NCI-H82 treated with DMSO at 0.1 percent for 48 hours (cell line): ENCODE data around the gene KRTAP20-3.

Experiments
- DNase-seq: peaks from one replicate; lab custom pipeline; 2025; ENCODE audit not compliant: unreplicated experiment; lab: John Stamatoyannopoulos, UW

KRTAP20-3 gene

GRCh38 chr21:30642564-30642963 lies at the start of gene KRTAP20-3:
Gene KRTAP20-3 (plus strand): TSS chr21:30642864.
- no peak for DNase-seq

GRCh38 chr21:30598802-30599201 lies 43.9 kb upstream of the KRTAP20-3 start, which contains the start of gene KRTAP6-2:
Gene KRTAP6-2 (minus strand): TSS chr21:30598902. CDS start chr21:30598874, 28 bp downstream.
- DNase-seq, result no peak

- DNase-seq, result no peak
These were observed 41.9 kb upstream of the KRTAP20-3 start, which contains the start of gene KRTAP22-1 for GRCh38 chr21:30600787-30601186. Gene KRTAP22-1 (plus strand): TSS chr21:30601087.

- no peak for DNase-seq
These were observed 36.7 kb upstream of the KRTAP20-3 start for GRCh38 chr21:30605968-30606367.

- no peak for DNase-seq
These were observed 30.5 kb upstream of the KRTAP20-3 start for GRCh38 chr21:30612132-30612531.

- DNase-seq, result no peak
These were observed 28.8 kb upstream of the KRTAP20-3 start, which contains the start of gene KRTAP6-1 for GRCh38 chr21:30613836-30614235. Gene KRTAP6-1 (minus strand): TSS chr21:30613930. CDS start chr21:30613904, 26 bp downstream.

GRCh38 chr21:30615199-30615598 lies 27.5 kb upstream of the KRTAP20-3 start:
- no peak for DNase-seq

GRCh38 chr21:30616125-30616524 lies 26.5 kb upstream of the KRTAP20-3 start, which contains the start of gene KRTAP20-1:
Gene KRTAP20-1 (plus strand): TSS chr21:30616425. CDS start chr21:30616455, 30 bp downstream.
- DNase-seq, result no peak

- no peak for DNase-seq
These were observed 22.6 kb upstream of the KRTAP20-3 start for GRCh38 chr21:30620080-30620479.

GRCh38 chr21:30620522-30620921 lies 22.1 kb upstream of the KRTAP20-3 start, which contains the start of gene KRTAP20-4:
Gene KRTAP20-4 (plus strand): TSS chr21:30620627.
- no peak for DNase-seq

- DNase-seq, result no peak
These were observed 19.3 kb upstream of the KRTAP20-3 start for GRCh38 chr21:30623362-30623761.

GRCh38 chr21:30625449-30626165 lies 17.1 kb upstream of the KRTAP20-3 start:
- DNase-seq, result no peak

GRCh38 chr21:30628109-30628508 lies 14.6 kb upstream of the KRTAP20-3 start:
- DNase-seq, result no peak

GRCh38 chr21:30629200-30629599 lies 13.5 kb upstream of the KRTAP20-3 start:
- no peak for DNase-seq

- no peak for DNase-seq
These were observed 7.8 kb upstream of the KRTAP20-3 start, which contains the start of gene KRTAP20-2 for GRCh38 chr21:30634906-30635305. Gene KRTAP20-2 (plus strand): TSS chr21:30635206. CDS start chr21:30635264, 58 bp downstream.

- no peak for DNase-seq
These were observed 4.0 kb upstream of the KRTAP20-3 start for GRCh38 chr21:30638686-30639085.

GRCh38 chr21:30646904-30647414 lies 4.3 kb downstream of the KRTAP20-3 start:
- DNase-seq, result no peak

- DNase-seq, result no peak
These were observed 10.2 kb downstream of the KRTAP20-3 start for GRCh38 chr21:30652891-30653290.

- no peak for DNase-seq
These were observed 26.1 kb downstream of the KRTAP20-3 start for GRCh38 chr21:30668776-30669175.

GRCh38 chr21:30672985-30673650 lies 30.5 kb downstream of the KRTAP20-3 start:
- DNase-seq, result no peak

GRCh38 chr21:30674312-30674711 lies 31.6 kb downstream of the KRTAP20-3 start:
- DNase-seq, result no peak

- no peak for DNase-seq
These were observed 34.1 kb downstream of the KRTAP20-3 start for GRCh38 chr21:30676737-30677136.
